Activated naive CD4-positive, alpha-beta T cell treated with anti-CD3 and anti-CD28 coated beads, Interleukin-2, amount 50 U/mL, for 24 hours (primary cell): Measurements from ENCODE around the gene RBBP8NL.

Source experiments
- H3K27ac Mint-ChIP-seq: one replicate; pipeline ENCODE4 v1.8.0; 2021; ENCODE audit warnings: mild to moderate bottlenecking, mixed read lengths
- H3K27me3 Mint-ChIP-seq: one replicate; pipeline ENCODE4 v1.8.0; 2021; ENCODE audit warnings: mixed read lengths
- H3K36me3 Mint-ChIP-seq: one replicate; pipeline ENCODE4 v1.8.0; 2021; ENCODE audit warnings: mixed read lengths
- H3K4me1 Mint-ChIP-seq: one replicate; pipeline ENCODE4 v1.8.0; 2021; ENCODE audit warnings: mixed read lengths
- H3K4me3 Mint-ChIP-seq: one replicate; pipeline ENCODE4 v1.8.0; 2021; ENCODE audit warnings: mild to moderate bottlenecking, mixed read lengths
- H3K9me3 Mint-ChIP-seq: one replicate; pipeline ENCODE4 v1.8.0; 2021; ENCODE audit warnings: mixed read lengths

The RBBP8NL gene

GRCh38 chr20:62390317-62391164 lies 36.8 kb downstream of the RBBP8NL start:
- Mint-ChIP-seq H3K4me1 (peaks cover 33% of the 10 kb centered on the region), H3K9me3 (no peaks in the 10 kb centered on the region), H3K27ac (peak overlapping the region; percentile 72), H3K4me3 (no peak overlapping the region), H3K27me3 (no peaks in the 10 kb centered on the region), H3K36me3 (peaks cover 17% of the 10 kb centered on the region)

DNA sequence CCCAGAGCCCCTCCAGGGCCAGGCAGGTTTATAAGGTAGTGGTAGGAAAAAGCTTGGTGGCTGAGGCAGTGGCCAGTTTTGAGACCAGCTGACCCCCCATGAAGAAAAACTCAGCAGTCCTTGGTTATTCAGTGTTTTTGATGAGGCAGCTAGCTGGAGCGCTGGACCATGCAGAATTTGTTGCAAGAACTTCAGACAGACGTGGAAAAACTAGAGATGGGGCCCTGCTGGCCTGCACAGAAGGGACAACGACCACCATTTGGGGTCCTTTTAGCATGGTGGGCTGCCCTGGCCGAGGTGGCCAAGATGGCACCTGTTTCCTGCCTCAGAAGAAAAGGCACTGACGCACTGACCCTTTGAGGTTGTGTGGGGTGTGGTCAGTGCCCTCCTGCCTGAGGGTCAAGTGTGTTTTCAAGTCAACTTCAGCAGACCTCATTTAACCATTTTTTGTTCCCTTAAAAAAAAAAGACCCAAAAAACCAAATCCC lies 37.7 kb downstream of the RBBP8NL start:
- no peaks in the 10 kb centered on the region for H3K9me3 Mint-ChIP-seq
- no peak overlapping the region for H3K4me3 Mint-ChIP-seq
- H3K4me1 Mint-ChIP-seq: peaks cover 40% of the 10 kb centered on the region
- H3K27me3 Mint-ChIP-seq: no peaks in the 10 kb centered on the region
- peaks cover 17% of the 10 kb centered on the region for H3K36me3 Mint-ChIP-seq
- peak overlapping the region; percentile 86 for H3K27ac Mint-ChIP-seq

DNA sequence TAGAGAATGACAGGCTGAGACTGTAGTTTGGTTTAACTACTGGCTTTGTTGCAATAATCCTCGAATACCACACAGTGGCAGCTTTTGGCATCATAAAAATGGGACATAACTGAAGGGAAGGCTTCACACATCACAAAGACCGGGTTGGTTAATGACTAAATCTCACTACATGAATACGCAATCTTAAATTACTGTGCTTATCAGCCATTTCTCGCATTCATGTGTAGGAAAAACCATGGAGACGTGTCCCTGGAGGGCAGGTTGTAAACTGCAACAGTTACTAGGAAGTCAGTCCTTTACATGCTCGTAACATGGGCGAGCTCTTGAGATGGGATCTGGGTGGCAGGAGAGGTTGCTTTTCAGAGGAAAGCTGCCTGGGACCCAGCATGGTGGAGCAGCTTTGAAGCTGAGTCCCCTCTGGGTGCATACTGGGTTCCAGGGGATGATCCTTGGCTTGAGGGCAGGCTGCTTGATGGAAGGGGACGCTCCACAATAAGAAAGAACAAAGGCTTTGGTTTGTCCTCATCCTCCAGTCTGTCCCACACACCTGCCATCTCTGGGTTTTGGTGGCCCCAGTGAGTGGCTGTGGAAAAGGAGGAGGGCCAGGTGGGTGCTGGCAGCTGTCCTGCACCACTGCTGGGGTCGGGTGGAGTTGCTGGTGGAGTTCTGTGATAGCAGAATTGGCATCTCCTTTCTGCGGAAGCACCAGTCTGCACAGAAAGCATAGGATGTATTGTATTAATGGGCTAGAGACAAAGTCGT lies 38.3 kb downstream of the RBBP8NL start:
- Mint-ChIP-seq H3K36me3 (peaks cover 17% of the 10 kb centered on the region), H3K4me3 (peak overlapping the region; percentile 96), H3K9me3 (no peaks in the 10 kb centered on the region), H3K27me3 (no peaks in the 10 kb centered on the region), H3K4me1 (peaks cover 45% of the 10 kb centered on the region), H3K27ac (peak overlapping the region; percentile 94)

DNA sequence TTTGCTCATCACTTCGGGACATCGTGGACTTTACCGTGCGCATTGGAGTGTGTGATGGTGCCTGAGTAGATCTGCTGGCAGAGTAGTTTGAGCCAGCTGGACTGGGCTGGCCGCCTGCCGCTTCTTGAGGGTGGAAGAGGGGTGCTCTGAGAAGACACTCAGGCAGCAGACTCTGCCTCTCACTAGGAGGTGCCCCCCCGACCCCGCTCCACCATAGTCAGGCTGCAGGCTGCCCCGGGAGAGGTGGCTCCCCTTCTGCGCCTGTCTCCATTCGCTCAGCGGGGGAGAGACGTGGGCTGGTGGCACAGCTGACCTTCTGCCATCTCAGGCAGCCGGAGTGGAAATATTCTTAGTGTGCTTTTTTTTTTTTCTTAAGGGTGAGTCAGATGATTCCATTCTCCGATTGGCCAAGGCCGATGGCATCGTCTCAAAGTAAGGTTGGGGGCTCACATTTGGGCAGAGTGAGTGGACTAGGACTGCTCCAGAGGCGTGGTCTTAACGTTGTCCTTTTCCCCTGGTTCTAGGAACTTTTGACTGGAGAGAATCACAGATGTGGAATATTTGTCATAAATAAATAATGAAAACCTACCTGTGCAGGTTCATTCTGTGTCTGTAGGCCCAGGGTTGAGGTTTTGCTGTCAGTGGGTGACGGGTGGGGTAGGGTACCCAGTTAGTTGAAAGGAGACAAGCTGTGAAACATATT lies 39.3 kb downstream of the RBBP8NL start:
- peaks cover 17% of the 10 kb centered on the region for H3K36me3 Mint-ChIP-seq
- peaks cover 50% of the 10 kb centered on the region for H3K4me1 Mint-ChIP-seq

DNA sequence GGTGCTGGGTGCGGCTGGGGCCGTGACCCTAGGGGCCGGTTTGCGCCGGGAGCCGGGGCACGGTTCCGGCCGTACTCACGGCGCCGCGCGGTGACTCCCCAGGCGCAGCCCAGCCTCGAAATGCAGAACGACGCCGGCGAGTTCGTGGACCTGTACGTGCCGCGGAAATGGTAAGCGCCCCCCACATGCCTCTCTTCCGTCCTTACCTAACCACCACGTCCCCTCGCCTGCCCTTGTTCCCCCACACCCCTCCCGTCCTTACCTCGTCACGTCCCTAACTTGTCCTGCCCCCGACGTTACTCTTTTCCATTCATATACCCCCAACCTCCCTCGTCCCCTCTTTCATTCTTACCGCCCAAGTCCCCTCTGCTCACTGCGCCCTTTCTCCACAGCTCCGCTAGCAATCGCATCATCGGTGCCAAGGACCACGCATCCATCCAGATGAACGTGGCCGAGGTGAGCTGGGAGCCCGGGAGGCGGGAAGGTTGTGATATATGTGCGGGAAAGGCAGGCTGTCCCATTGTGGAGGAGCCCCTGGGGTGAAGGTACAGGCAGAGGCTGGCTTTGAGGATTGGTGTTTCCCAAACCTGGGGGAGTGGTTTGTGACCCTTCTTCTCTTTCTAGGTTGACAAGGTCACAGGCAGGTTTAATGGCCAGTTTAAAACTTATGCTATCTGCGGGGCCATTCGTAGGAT lies 40.0 kb downstream of the RBBP8NL start:
- Mint-ChIP-seq H3K27ac (peak overlapping the region; percentile 94), H3K27me3 (no peaks in the 10 kb centered on the region), H3K4me3 (peak overlapping the region; percentile 96), H3K9me3 (no peaks in the 10 kb centered on the region), H3K4me1 (peaks cover 55% of the 10 kb centered on the region), H3K36me3 (peaks cover 19% of the 10 kb centered on the region)

More for the DNA sequence above, 39.3 kb downstream of the RBBP8NL start:
- Mint-ChIP-seq H3K27me3 (no peaks in the 10 kb centered on the region), H3K27ac (peak overlapping the region; percentile 94), H3K4me3 (peak overlapping the region; percentile 96), H3K9me3 (no peaks in the 10 kb centered on the region)

DNA sequence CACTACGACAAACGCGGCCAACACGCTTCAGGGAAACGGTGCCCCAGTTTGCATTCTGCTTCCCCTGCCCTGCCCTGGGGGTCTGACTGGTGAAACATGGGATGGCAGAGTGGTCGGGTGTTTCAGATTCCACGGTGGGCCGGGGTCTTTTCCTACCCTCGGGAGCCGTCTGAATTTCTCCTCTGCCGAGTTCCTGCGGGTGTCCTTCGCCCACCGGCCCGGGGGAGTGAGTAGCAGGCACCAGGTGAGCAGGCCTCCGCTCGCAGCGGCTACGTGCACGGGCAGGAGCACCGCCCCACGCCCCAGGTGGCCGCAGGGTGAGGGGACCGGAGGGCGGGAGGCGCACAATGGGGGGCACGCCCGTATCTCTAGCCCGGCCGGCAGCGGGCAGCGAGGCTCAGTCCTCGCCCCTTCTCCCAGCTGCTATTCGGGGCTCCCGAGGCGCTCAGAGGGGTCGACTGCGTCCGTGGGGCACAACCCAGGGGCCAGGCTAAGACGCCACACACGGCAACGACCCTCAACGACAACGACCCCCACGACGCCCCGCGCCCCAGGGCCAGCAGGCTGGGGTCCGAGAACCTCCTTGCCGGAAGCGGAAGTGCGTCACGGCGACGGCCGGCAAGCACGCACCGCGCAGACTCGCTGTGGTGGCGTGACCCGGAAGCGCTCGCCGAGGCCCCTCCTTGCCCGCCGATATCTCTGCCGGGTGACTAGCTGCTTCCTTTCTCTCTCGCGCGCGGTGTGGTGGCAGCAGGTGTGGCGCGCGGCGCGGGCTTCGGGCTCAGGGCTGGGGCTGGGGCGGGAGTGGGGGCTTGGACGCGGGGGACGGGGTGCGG lies 40.7 kb downstream of the RBBP8NL start, which contains the start of gene RPS21:
TSS of gene RPS21 (plus strand) at position 721 of the 836 bp plus-strand sequence. CDS start 236 bp downstream, outside the sequence.
- Mint-ChIP-seq H3K27me3 (no peaks in the 10 kb centered on the region), H3K4me1 (peaks cover 61% of the 10 kb centered on the region), H3K4me3 (peak within 1 kb of the TSS; percentile 96), H3K27ac (peak within 1 kb of the TSS; percentile 94), H3K9me3 (peaks cover 6% of the 10 kb centered on the region), H3K36me3 (peaks cover 24% of the 10 kb centered on the region)

DNA sequence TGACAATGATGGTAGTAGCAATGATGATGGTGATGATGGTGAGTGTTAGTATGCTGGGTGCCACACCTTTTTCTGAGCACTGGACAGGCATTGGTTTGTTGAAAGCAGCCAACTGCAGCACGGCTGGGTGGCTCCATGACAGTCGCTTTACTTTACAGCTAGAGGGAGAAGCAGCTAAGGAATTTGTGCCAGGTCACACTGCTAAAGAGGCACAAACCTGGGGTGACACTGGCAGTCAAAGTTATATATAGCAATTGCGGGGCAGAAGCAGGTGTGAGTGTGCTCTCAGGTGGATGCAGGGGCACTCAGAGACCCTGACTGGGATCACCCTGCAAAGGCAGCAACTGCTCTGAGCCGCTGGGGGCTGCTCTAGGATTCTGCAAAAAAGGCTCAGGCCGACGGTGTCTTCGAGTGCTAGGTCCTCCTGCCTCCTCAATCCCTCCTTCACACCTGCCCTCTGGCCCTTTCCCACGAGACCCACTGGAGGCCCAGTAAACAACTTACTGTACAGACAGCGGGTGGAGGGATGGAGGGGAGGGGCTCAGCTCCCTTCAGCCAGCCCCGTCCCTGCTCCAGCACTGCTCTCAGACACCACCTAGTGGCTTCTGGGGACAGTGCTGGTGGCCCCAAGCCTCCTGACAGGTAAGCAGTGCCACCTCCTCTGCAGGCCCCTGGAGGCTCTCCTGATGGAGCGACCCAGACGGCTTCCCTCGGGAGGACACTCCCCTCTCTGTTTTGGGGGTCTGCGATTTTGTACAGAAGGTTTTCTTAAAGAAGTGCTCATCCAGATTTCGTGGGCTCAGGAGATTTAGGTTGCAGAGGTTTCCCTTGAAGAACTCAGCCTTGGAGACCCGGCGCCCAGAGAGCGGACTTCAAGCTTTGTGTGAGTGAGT lies 44.8 kb downstream of the RBBP8NL start:
- Mint-ChIP-seq H3K27ac (peak overlapping the region; percentile 46), H3K27me3 (no peaks in the 10 kb centered on the region), H3K9me3 (peaks cover 6% of the 10 kb centered on the region), H3K36me3 (peaks cover 8% of the 10 kb centered on the region), H3K4me3 (no peak overlapping the region), H3K4me1 (peaks cover 36% of the 10 kb centered on the region)

DNA sequence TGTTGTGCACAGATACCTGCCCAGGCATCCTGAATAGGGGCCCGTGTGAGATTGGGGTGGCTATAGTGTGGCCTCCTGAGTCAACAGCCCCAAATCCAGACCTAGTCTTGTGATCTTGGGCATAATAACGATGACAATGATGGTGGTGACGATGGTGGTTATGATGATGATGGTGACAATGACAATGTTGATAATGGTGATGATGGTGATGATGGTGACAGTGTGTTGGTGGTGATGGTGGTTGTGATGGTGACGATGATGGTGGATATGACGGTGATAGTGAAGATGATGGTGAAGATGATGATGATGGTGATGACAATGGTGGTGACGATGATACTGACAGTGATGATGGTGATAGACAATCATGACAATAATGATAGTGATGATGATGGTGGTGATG lies 45.5 kb downstream of the RBBP8NL start:
- Mint-ChIP-seq H3K27me3 (no peaks in the 10 kb centered on the region), H3K4me1 (peaks cover 35% of the 10 kb centered on the region), H3K27ac (peak overlapping the region; percentile 6), H3K36me3 (peaks cover 6% of the 10 kb centered on the region), H3K4me3 (no peak overlapping the region), H3K9me3 (peaks cover 6% of the 10 kb centered on the region)

- no peaks in the 10 kb centered on the region for H3K27me3 Mint-ChIP-seq
- no peak overlapping the region for H3K27ac Mint-ChIP-seq
- no peak overlapping the region for H3K4me3 Mint-ChIP-seq
- peaks cover 6% of the 10 kb centered on the region for H3K9me3 Mint-ChIP-seq
- peaks cover 6% of the 10 kb centered on the region for H3K36me3 Mint-ChIP-seq
- peaks cover 35% of the 10 kb centered on the region for H3K4me1 Mint-ChIP-seq
Measured at GRCh38 chr20:62381202-62381797, 46.0 kb downstream of the RBBP8NL start.

DNA sequence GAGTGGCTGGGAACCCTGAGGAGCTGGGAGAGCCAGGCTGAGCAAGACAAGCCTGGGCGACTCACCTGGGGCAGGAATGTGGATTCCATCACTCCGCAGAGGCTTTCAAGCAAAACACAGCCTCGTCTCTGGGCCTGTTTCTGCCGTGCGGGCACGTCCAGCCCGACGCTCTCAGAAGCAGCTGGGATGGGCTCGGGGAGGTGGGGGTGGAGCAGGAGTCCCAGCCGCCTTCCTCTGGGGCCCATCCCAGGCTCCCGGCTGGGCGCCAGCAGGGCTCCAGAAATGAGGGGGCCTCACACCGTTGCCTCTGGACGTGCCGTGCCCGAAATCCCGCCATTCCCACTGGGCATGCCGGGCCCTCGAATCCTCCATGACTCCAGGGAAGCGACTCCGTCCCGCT lies 49.1 kb downstream of the RBBP8NL start:
- no peak overlapping the region for H3K4me3 Mint-ChIP-seq
- H3K36me3 Mint-ChIP-seq: peaks cover 6% of the 10 kb centered on the region
- peaks cover 6% of the 10 kb centered on the region for H3K9me3 Mint-ChIP-seq
- H3K27me3 Mint-ChIP-seq: no peaks in the 10 kb centered on the region
- no peak overlapping the region for H3K27ac Mint-ChIP-seq
- H3K4me1 Mint-ChIP-seq: peaks cover 11% of the 10 kb centered on the region

GRCh38 chr20:62377615-62378178 lies 49.6 kb downstream of the RBBP8NL start:
- no peaks in the 10 kb centered on the region for H3K27me3 Mint-ChIP-seq
- H3K36me3 Mint-ChIP-seq: peaks cover 6% of the 10 kb centered on the region
- H3K4me1 Mint-ChIP-seq: peaks cover 8% of the 10 kb centered on the region
- H3K27ac Mint-ChIP-seq: no peak overlapping the region
- peaks cover 6% of the 10 kb centered on the region for H3K9me3 Mint-ChIP-seq
- no peak overlapping the region for H3K4me3 Mint-ChIP-seq

GRCh38 chr20:62377064-62377461 lies 50.3 kb downstream of the RBBP8NL start:
- Mint-ChIP-seq H3K4me3 (no peak overlapping the region), H3K4me1 (peaks cover 4% of the 10 kb centered on the region), H3K27ac (no peak overlapping the region), H3K27me3 (no peaks in the 10 kb centered on the region), H3K36me3 (peaks cover 4% of the 10 kb centered on the region), H3K9me3 (peaks cover 5% of the 10 kb centered on the region)
